Cortex of kidney (tissue), 1 donor: ENCODE results near the gene RCC1.
"Not testable (repeated sequence)": the region's sequence is repeated elsewhere in the genome, so short reads cannot be mapped to it uniquely, and the experiment has no call there.

Experiments
- DNase-seq: peaks from one replicate; lab custom pipeline; 2025; lab: John Stamatoyannopoulos, UW

Gene RCC1

GRCh38 chr1:28512058-28512611 lies 6.3 kb downstream of the RCC1 start:
- DNase-seq = no peak

- DNase-seq = not testable (repeated sequence)
These were observed 8.6 kb downstream of the RCC1 start for GRCh38 chr1:28514445-28514933.

- DNase-seq = no peak
These were observed 10.7 kb downstream of the RCC1 start for GRCh38 chr1:28516518-28516956.

GRCh38 chr1:28517649-28517999 lies 11.8 kb downstream of the RCC1 start:
- no peak for DNase-seq

- no peak for DNase-seq
These were observed 12.3 kb downstream of the RCC1 start for GRCh38 chr1:28518000-28518744.

- no peak for DNase-seq
These were observed 13.0 kb downstream of the RCC1 start for GRCh38 chr1:28518745-28519341.

- no peak for DNase-seq
These were observed 14.3 kb downstream of the RCC1 start for GRCh38 chr1:28519946-28520725.

GRCh38 chr1:28520796-28521195 lies 15.0 kb downstream of the RCC1 start:
- DNase-seq = not testable (repeated sequence)

GRCh38 chr1:28521502-28522164 lies 15.8 kb downstream of the RCC1 start:
- DNase-seq = no peak

- DNase-seq = not testable (repeated sequence)
These were observed 16.7 kb downstream of the RCC1 start for GRCh38 chr1:28522537-28522936.

- not testable (repeated sequence) for DNase-seq
These were observed 19.3 kb downstream of the RCC1 start for GRCh38 chr1:28525002-28525642.

GRCh38 chr1:28526886-28527285 lies 21.0 kb downstream of the RCC1 start:
- DNase-seq = no peak

GRCh38 chr1:28530456-28530855 lies 24.6 kb downstream of the RCC1 start:
- no peak for DNase-seq

- no peak for DNase-seq
These were observed 28.8 kb downstream of the RCC1 start for GRCh38 chr1:28534671-28535070.

- no peak for DNase-seq
These were observed 29.3 kb downstream of the RCC1 start for GRCh38 chr1:28535180-28535579.

GRCh38 chr1:28537457-28538199 lies 31.8 kb downstream of the RCC1 start:
- DNase-seq = no peak

- no peak for DNase-seq
These were observed 32.4 kb downstream of the RCC1 start for GRCh38 chr1:28538286-28538685.

- DNase-seq = no peak
These were observed 34.8 kb downstream of the RCC1 start for GRCh38 chr1:28540651-28541050.

GRCh38 chr1:28541414-28542015 lies 35.7 kb downstream of the RCC1 start:
- DNase-seq = not testable (repeated sequence)

- no peak for DNase-seq
These were observed 39.4 kb downstream of the RCC1 start for GRCh38 chr1:28545246-28545628.
